Activated CD4-positive, CD25-positive, alpha-beta regulatory T cell treated with anti-CD3 and anti-CD28 coated beads, Interleukin-2, amount 50 U/mL, for 16 hours (primary cell): ENCODE results near the gene PRKCA.

ENCODE experiments used
- DNase-seq: peaks from one replicate; pipeline ENCODE4 v3.0.0-alpha.2; 2020; ENCODE audit warnings: low read depth, low spot score

PRKCA gene

DNA sequence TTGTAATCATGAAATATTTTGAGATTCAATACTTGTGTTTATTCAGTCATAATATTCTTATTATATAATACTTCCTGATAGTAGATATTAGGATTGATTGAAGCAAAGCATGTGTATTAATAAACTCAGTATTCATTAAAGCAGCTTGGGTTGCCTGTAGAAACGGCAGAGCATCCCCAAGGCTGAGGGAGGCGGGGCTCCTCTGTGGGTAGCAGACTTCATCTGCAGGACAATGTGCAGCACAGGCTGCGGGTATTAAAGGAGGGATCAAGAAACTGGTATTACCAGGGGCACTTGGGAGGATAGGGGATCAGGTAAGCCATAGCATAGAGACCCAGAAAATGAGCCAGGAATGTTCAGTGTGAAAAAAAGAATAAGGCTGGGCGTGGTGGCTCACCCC lies 213.6 kb downstream of the PRKCA start:
- DNase-seq = no peak

DNA sequence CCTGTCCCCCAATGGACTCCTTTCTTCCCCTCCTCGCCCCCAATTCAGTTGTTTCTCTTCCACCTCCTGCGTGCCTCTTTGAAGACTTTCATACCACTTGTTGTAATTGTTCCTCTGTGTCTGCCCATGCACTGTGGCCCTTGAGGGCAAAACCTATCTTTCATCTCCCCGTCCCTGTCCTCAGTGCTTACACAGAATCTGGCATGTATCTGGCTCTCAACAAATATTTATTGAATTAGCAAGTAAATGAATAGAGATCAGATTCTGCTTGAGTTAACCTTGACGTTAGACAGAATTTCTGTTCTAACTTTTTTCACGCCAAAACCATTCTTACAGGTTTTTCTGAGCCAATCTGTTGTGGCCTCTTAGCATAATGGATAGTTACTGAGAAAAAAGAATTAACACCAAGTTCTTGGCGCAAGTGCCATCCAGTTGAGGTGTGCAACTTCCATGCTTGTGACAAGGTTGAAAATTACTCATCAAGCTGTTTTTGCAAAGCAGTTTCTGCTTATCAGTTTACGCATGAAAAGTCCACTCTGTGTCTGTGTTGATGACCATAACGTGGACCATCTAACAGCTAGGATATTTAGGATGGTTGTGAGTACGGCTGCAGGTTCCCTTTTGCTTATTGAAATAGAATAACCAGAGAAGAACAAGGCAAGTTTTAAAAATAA lies 215.1 kb downstream of the PRKCA start:
- DNase-seq = no peak

DNA sequence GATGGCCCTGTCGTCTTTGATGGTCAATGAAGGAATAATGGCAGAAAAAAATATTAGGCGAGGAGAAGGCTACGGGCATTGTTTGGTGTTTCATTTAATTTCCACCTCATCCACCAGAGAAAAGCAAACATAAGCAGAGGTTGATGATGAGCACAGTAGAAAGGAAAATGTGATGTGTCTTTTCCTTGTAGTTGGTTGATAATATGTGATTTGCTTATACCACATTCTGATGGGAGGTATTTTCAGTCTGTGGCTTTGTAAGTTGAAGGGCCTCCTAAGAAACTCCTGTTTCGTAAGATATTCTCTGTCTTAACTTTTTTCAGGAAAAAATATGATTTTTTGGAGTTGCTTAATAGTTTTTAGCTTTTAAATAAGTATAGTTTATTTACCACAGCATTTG lies 215.7 kb downstream of the PRKCA start:
- DNase-seq = no peak

DNA sequence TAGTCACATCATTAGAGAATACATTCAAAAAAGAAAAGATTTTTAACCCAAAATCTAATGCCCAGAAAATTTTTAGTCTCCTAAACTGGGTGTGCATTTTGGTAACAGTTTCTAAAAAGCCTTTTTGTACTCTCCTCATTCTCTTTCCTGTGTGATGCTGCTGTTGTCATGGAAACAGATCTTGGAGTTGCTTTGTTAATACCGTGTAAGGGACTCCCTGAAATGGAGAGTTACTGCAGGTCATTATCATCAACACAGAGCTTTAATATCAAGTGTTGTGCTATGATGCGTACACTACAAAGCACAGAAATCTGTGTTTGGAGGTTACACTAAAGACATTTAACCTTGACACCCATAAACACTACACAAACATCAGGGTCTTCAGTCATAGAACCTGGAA lies 216.3 kb downstream of the PRKCA start:
- no peak for DNase-seq

DNA sequence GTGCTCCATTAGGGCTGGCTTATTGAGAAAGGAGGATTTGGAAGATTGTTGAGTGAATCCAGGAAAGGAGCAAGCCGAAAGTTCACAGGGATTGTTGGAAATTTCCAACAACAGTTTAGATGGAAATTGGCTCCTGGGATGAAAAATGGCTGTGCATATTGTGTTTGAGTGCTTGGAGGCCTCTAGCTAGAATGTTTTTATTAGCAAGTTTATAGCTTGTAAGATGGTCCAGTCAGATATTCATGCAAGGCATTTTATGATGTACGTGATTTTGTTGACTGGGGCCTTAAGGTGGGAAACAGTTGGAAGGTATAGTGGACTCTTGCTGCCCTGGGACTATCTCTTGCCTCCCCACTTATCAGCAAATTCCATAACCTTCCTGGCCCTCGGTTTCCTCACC lies 216.7 kb downstream of the PRKCA start:
- DNase-seq = no peak

DNA sequence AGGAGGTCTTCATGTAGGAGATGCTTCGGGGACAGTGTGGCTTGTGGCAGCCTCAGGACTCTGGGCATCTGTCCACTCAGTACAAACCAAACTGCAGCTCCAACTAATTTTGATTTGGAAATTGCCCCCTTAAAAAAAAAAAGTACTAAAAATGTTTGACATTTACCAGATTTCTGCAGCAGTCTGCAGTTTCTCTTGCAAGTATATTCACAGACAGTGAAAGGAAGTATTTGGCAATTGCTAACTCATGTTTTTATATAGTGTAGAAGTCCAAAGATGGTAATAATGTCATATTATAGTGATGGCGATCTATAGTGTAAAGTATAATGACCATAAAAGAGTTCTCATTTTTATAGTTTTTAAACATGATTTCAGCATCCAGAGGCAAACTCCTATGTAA lies 218.6 kb downstream of the PRKCA start:
- DNase-seq = no peak

DNA sequence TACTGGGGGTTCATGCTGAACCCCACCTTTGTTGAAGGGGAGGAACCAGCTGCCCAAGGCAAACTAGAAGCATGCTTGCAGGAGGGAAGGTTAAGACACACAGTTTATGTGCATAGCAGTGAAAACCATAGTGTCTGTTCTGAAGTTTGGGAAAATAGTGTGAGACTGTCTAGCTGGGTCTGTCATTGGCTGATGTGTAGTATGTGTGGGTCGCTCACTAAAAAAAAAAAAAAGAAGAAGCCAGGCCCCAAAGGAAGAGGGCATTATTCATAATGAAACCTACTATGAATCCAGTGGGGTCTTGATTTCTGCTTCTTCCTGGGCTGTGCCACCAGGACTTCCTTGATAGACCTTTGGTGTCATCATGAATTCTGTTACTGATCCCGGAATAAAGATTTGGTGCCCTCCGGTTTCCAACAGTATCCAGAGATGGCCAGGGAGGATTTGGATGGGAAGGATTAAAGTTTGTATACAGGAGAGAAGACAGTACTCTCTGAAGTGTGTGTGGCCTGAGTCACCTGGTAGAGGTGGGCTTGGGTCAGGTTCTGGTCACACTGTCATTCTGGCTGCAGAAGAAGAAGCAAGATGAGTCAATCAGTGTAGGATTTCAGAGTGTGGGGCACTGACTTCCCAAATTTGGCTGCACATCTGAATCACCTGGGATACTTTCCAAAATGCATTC lies 220.3 kb downstream of the PRKCA start:
- DNase-seq = no peak

DNA sequence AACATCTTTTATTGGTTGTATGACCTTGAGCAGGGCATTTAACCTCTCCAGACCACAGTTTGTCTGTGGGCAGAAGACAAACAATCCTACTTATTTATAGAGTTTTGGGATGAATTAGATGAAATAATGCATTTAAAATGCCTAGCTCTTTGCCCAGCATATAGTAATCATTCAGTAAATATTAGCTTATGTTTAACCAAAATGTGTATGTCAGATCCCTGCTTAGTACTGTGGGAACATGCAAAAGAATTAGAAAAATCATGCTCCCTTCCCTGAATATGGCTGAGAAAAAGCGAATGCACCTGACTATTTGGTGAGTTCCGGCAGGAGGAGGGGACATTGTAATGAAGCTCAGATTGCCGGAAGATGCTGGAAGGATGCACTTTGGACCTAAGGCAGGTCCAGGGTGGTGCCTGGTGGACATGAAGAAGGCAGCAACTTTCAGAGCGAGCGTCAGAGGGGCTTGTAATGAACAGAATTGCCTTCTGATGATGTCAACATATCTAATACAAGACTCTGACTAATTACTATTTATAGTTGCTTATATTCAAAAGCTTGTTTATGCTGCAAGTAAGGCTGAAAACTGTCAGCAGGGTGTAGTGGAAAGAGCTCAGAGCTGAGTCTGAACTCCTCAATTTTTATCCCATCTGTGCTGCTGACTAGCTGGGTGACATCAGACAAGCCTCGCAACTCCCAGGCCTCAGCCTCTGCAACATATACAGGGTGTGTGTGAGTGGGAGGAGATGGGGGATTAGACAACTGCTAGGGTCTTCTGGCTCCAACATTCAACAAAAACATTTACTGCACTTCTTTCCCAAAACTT lies 221.2 kb downstream of the PRKCA start:
- DNase-seq = no peak

DNA sequence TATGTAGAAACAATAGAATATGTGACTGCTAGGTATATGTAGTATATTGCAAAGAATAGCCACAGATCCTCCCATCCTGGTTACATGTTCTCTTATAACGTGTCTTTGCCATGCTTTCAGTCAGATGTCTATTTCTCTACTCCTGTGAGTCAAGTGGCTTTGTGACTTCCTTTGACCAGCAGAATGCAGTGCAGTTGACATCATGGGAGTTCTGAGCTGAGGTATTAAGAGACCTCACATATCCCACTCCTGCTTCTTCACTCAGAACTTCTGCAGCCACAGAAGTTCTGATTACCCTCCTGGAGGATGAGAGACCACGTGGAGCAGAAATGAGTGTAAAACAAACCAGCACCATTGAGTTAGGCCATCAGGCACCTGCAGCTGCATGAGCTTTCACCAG lies 222.5 kb downstream of the PRKCA start:
- no peak for DNase-seq

DNA sequence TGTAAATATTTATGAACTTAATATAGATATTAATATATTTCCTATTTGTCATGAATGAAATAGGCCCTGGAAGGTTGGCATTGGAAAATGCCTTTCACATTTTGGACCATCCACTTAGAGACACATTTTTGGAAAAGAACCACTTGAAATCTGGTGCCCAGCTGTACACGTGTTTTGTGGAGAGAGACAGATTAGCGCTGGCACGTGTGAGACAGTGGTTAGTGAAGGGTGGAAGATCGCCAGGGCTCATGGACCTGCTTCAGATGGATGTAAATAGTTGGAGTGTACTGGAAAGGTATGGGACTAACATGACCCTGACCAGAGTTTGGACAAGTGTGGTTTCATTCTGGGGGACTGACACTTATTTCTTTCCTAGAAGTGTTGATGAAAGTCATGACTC lies 222.9 kb downstream of the PRKCA start:
- no peak for DNase-seq

DNA sequence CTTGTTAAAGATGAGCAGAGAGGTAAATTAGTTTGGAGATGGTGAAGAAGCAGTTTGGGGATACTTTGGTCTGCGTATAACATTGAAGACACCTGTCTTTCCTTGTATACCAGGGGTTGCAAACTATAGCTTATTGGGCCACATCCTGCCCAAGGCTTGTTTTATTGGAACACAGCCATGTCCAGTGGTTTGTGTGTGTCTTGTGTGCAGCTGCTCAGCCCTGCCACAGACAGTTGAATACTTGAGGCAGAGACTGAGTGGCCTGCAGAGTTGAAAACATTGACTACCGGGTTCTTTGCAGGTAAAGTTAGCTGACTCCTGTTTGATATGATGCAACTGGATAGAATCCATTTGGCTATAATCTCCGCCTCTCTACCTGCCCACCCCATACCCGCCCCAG lies 224.4 kb downstream of the PRKCA start:
- no peak for DNase-seq

DNA sequence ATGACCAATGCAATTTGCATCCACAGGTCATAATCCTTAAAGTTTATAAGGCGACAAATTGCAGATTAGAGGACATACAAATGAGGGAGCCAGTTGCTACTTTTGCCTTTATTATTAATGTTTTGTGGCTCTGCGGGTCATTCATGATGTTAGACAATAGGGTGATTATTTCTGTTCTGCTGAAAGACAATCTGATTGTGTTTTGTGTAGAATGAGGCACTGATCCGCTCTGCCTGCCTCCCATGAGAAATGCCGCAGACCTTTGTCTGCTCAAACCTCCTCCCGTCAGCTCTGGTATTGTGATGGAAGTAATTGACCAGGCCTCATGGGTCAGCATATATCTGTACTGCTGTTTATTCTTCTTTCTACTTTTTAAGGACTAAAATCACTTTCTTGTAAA lies 224.9 kb downstream of the PRKCA start:
- DNase-seq = no peak

DNA sequence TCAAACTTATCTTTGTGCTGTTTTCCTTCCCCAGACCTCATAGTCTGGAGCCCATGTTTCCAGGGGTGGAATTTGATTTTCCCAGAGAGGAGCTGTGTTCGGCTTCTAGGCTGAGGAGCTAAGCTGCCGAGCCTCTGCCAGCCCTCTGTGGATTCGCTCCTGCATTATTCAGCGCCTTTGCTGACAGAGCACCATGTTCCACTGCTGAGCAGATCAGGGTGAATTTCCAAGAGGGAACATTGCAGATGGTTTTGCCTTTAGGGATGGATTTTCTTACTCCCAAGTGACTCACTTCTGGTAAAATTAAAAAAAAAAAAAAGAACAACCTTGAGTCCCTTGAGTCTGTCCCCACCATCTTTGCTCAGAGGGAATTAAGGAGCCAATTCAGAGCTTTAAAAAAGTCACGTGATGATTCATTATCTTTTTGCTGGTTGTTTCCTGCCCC lies 229.5 kb downstream of the PRKCA start:
- no peak for DNase-seq

DNA sequence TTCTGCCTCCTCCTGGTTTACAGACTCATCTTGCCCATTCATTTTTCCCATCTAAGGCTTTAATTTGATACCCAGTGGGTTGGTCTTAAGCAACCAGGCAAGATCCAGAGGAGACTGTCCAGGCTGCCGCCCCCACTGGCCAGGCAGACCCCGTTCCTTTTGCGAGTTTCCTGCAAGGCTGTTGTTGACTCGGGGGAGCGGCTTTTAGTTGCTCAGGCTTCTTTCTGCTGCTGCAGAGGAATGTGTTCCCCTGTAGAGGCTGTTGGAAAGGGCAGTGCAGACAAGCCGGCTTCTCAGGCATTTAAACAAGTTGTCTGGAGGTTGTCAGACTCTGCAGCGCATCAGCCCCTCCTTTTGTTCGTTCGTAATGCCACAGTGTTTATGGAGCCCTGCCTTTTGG lies 231.2 kb downstream of the PRKCA start:
- DNase-seq = no peak

DNA sequence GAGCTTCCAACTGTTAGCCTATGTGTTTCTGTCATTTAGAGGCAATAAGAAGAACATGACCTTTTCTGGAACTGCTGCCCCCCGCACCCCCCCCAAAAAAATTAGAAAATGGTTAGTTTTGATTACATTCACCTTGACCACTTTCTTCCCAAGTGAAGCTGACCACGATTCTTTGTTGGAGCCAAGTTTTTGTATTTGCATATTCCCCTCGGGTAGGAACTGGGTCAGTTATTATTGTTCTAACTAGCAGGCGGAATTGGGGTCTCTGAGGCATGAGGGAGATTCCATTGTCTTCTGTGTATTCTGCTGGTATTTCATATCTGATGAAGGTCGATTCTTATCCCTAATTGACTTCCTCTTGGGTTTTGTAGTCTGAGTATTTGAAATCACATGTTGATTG lies 231.6 kb downstream of the PRKCA start:
- no peak for DNase-seq

DNA sequence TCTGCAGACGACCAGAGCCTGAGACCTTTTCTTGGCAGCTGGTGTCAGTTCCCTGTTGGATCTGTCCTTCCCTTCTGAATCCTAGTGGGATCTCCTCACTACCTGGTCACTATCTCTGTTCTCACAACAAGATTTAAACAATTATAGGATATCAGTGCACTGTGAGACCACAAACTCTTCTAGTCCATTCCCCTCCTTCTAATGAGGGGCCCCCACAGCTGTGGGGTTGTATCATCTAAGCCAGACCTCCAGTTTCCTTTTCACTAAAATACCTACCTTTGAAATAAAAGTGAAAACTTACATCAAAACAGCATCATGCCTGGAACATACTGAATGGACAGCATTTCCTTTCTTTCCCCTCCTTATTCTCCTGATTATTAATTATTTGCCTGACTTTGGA lies 233.2 kb downstream of the PRKCA start:
- DNase-seq = no peak

DNA sequence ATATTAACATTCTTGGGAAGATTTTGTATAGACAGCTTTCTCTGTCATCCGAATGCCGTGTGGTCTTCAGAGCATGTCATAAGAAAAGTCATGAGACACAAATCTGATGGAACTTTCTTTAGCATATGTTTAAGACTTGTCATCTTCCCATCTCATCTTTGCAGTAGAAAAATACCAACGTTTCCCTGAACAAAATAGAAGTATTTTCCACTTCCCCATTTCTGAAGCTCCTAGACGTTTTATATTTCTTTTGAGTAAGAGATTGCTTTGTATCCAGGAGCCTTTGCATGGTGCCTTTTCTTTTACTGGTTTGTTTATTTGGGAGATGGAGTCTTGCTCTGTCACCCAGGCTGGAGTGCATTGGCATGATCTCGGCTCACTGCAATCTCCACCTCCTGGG lies 235.1 kb downstream of the PRKCA start:
- DNase-seq = no peak

DNA sequence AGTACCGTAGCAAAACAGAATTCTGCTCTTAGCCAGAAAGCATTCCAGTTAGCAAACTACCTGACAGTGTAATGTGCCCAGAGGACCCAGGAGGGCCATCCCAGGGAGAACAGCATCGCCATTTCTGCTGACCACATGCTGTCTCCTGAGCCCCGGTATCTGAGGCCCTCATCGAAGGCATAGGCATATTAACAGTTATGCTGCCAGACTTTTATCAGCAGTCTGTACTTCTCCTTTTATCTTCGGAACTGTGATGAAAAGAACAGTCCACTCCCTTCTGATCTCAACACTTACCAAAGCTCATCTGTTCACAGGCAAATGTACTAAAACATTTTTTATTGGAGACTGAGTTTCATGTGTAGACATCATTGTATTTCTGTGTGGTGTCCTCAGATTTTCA lies 236.4 kb downstream of the PRKCA start:
- no peak for DNase-seq

DNA sequence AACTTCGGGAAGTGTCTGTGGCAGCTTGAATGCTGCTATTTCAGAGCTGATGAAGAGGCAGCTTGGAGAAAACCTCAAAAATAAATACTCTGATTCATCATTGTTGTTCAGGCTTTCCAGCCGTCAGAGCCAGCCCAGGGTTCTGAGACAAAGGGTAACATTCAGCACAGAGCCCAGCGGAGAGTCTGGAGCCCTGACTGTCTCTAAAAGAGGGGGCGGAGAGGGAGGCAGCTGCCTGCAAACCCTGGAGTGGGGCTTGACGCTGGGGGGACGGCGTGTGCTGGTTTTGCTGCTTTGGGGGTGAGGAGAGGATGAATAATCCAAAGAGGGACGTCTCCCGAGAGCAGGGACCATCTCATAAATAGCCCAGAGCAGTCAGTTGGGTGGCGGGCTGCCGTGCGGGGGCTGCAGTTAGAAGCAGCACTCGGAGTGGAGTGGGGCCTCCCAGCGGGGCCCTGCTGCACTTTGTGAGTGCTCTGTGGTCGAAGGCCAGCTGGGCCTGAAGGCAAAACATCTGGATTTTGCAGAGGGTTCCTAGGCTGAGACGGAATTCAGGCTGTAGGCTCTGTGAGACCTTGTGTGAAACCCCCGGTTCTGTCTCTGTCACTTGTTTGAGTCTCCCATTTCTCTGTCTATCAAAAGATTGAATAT lies 237.8 kb downstream of the PRKCA start:
- DNase-seq = no peak

DNA sequence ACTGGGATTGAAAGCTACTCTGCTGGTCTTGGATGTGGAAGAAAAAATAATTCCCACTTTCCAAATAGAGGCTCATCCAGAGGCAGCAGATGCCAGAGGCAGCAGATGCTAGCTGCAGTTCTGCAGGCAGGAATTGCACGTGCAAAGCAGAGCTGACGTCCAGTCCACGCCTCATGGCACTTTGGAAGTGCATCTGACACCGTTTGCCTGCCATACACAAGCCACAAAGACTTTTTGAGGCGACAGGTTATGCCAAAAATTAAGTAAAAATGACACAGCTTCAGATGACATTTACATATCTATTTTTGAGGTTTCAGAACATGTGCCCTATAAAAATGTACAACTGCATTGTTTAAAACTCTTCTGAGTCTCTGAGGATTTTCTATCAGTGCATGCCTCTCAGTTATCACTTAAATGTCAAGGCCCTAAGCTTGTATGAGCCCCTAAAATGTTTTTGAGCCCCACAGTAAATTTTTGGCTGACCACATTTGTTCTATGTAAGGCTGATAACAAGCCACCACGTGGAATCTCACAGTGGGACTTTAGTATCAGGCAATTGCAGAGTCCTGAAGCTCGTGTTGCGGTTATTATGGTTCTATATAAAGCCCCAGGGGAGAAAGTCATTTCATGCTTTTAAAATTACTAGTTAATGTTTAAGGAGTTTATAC lies 239.2 kb downstream of the PRKCA start:
- DNase-seq = no peak

DNA sequence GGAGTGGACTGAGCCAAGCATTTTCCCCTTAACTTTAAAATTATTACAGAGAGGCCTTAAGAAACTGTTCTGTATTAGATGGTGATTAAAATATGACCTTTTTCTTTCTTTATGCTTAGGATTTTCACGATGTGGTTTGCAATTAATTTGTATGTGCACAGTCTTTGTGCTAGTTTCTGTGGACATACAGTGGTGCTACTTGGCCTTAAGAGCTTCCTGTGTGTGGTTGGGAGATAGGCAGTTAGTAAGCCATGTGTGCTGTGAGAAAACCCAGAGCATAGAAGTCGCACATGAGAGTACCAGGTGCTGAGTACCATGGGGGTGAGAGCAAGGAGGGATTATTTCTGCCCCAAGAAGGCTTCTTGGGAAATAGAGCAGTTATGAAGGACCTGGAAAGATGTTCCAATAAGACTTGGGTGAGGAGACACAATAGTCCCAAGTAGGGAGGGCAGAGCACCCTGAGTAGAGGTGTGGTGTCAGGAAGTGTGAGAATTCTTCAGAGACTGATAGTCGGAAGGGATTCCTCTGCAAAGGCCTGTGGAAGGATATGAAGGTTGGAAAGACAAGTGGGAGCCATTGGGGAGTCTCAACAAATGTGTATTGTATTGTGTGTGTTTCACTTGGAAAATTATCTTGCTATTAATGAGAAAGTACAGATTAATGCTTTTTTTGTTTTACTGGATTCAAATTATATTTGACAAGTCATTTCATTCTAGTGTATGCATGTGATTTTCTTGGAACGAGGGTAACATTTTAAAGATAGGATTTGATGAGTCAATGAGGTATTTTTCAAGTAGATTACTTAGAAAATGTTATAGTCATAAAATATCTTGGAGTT lies 239.9 kb downstream of the PRKCA start:
- no peak for DNase-seq
